OCI-LY3 (cell line): ENCODE measurements around the gene RAD23A.
"Not testable (repeated sequence)": the region's sequence is repeated elsewhere in the genome, so short reads cannot be mapped to it uniquely, and the experiment has no call there.

ENCODE experiments used
- EZH2phosphoT487 ChIP-seq: fragments of 200-600 bp; shearing (Covaris generic); IDR thresholded peaks from 2 replicates; pipeline ENCODE4 v1.6.1; 2018; ENCODE audit warnings: antibody characterized with exemption, mixed run types, low read depth
- TF ChIP-seq, protein P1 (sequence below): fragments of 200-600, 300-600 bp; sonication (generic); IDR thresholded peaks from 2 replicates; pipeline ENCODE4 v1.5.1; 2014; ENCODE audit warnings: antibody characterized with exemption, low read length, low read depth

DNA sequence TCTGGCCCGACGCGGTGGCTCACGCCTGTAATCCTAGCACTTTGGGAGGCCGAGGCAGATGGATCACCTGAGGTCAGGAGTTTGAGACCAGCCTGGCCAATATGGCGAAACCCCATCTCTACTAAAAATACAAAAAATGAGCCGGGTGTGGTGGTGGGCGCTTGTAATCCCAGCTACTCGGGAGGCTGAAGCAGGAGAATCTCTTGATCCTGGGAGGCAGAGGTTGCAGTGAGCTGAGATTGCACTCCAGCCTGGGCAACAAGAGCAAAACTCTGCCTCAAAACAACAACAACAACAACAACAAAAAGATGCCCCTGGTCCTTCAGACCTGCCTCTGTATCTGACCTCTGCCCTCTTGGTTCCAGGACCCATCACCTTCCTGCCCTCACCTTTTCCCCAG is 9.9 kb downstream of the RAD23A start:
- TF ChIP-seq, protein P1, sequence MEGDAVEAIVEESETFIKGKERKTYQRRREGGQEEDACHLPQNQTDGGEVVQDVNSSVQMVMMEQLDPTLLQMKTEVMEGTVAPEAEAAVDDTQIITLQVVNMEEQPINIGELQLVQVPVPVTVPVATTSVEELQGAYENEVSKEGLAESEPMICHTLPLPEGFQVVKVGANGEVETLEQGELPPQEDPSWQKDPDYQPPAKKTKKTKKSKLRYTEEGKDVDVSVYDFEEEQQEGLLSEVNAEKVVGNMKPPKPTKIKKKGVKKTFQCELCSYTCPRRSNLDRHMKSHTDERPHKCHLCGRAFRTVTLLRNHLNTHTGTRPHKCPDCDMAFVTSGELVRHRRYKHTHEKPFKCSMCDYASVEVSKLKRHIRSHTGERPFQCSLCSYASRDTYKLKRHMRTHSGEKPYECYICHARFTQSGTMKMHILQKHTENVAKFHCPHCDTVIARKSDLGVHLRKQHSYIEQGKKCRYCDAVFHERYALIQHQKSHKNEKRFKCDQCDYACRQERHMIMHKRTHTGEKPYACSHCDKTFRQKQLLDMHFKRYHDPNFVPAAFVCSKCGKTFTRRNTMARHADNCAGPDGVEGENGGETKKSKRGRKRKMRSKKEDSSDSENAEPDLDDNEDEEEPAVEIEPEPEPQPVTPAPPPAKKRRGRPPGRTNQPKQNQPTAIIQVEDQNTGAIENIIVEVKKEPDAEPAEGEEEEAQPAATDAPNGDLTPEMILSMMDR: not testable (repeated sequence)
- TF ChIP-seq EZH2phosphoT487: not testable (repeated sequence)
